ENCODE measurements around the gene CUBN.

Gene CUBN

DNA sequence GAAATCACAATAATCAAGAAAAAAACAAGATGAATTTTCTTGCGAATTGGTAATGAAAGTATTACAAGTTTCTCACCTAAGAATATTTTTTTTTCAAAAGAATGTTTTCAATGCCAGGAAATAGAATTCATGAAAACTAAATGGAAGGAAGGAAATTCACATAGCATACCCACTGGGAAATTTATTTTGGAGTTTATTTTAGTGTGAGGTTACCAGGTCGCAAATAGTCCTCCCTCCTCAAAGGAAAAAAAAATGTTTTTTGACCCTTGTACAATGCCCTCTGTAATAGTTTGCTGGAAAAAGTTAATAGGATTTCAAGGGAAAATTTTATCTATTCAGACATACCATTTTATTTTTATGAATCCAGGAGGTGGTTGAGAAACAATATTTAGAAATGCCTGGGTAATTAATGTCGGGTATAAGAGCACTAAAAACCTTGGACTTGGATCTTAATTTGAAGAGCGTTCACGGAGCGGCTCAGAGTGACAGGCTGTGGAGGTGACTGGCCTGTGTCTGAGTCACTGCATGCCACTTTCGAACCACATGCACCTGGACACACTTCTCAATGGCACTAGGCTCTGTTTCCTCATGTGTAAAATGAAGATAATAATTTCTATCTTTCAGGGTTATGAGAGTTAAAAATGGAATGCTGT lies 28.2 kb downstream of the CUBN start:
- DNase-seq, result no peak

DNA sequence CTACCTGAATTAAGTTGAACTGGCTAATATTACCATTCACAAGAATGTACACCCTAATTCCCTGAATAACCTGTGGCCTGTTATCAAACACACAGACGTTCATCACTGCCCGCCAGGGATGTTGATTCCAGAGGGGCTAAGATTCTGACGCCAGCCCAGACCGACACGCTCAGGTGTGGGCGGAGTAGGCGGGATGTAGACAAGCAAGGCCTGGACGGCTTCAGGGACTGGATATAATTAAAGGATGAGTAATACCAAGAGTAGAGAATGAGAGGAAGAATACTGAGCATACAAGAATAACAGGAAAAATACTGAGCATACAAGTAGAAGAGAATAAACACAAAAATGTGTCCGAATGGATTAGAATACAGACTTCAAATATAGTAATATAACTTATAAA lies 29.0 kb downstream of the CUBN start:
- no peak for DNase-seq

DNA sequence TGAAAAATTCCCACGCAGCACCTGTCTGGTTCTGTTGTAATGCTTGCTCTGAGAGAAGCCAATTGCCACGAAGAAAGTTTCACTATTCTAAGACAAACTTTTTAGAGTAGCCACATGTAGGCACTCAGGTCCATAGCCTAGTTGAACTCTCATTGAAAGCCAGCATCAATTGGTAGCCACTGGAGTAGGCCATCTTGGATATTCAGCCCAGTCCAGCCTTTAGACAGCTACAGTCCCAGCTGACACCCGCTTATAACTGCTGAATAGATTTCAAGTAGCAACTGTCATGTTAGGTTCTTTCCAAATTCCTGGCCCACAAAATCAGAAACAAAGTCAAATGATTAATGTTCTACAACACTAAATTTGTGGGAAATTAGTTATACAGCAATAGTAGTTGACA lies 31.6 kb downstream of the CUBN start:
- DNase-seq, result no peak

DNA sequence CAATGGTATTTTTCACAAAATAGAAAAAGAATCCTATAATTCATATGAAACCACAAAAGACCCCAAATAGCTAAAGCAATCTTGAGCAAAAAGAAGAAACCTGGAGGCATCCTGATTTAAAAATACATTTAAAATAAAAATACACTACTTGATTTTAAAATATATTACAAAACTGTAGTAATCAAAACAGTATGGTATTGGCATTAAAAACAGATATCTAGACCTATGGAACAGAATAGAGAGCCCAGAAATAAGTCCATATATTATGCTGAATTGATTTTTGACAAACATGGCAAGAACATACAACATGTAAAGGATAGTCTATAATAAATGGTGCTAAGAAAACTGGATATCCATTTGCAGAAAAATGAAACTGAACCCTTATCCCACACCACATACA lies 34.8 kb downstream of the CUBN start:
- DNase-seq, result no peak

DNA sequence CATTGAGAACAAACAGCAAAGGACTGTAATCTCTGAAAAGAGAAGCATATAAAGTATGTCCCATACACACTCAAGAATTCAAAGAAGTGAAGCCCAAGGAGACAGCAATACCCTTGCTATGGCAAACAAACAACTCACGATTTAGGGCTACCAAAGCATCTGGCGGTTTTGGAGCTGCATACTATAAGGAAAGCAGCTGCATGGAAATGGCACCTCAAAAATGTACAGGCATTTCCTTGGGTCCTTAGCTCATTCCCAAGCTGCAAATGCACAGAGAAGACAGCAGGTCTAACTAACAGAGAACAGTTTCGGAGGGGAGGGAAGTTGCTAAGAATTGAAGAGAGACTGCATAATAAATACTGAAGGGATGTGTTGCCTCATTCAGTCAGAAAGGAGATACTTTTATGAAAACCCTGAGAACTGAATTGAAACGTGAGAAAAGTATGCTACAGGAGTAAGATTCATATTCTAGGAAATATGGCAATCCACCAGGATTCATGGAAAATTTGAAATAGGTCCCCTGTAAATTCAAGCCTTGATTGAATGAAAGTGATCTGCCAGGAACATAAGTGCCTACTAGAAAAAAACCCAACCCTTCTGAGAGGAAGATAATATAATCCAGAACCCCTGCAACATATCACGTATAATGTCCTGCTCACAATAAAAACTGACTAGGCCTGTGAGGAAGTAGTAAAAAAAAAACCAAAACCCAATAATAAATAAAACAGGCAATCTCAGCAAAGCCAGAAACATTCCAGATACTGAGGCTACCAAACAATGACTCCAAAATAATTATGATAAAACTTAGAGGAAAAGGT lies 36.4 kb downstream of the CUBN start:
- DNase-seq, result no peak

DNA sequence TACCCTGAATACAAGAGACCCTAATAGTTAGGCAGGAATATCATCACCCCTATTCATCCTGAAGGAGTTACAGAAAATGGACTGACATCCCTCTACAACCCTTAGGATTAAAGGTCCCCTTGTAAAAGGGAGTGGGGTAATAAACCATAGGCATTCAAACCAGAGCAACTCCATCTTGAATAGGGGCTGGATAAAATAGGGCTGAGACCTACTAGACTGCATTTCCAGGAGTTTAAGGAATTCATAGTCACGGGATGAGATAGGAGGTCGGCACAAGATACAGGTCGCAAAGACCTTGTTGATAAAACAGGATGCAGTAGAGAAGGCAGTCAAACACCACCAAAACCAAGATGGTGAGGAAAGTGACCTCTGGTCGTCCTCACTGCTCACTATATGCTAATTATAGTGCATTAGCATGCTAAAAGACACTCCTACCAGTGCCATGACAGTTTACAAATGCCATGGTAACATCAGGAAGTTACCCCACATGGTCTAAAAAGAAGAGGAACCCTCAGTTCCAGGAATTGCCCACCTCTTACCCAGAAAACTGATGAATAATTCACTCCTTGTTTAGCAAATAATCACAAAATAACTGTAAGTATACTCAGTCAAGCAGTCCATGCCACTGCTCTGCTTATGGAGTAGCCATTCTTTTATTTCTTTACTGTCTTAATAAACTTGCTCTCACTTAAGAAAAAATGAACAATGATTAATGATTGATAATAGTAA lies 37.2 kb downstream of the CUBN start:
- DNase-seq, result no peak

DNA sequence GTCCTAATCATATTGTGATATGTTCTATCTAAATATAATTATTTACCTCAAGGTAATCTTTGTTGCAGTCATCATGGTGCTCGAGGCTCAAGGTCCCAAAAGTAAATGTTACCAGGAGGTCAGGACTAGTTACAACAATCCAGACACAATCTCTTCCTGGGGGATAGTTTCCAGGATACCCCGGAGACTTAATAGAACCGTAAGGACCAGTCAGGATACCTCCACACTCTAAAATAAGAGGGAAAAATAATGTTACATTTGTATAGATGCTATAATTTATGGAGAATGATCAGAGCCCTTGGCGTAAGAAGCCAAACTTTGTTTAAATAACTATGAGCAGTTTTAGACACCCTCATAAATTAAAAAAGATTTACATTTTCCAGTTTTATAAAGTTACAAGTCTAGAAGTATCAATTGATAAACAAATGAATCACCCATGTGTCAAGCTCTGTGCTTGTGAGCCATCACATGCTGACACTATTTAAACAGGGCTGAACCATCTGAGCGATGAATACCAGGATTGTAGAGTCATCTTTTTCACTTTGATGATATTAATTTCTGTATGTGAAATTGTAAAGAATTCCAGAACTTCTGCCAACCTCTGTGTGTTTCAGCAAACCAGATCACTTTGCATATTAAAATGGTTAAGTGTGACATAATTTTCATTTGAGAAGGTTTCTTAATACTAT lies 41.3 kb downstream of the CUBN start:
- DNase-seq, result no peak

DNA sequence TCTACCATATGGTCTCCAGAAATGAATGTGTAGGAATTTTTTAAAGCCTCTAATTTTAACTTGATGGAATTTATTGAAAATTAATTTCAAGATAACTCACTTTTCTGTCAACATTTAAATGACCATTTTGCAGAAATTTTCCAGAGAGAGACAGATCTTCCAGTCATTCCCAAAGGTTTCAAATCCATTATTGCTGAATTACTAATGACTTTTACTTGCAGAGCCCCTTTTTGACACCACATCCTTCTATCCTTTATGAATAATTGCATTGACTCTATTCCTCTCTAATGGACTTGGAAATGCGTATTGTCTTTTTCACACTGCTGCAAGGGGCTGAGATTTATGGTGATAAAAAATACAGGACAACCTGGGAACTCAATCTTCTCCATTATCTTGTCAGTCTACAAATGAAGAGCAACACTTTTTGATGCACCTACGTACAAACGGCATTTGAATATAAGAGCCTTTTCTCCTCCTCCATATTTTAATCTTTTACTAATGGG lies 42.7 kb downstream of the CUBN start:
- DNase-seq, result no peak

DNA sequence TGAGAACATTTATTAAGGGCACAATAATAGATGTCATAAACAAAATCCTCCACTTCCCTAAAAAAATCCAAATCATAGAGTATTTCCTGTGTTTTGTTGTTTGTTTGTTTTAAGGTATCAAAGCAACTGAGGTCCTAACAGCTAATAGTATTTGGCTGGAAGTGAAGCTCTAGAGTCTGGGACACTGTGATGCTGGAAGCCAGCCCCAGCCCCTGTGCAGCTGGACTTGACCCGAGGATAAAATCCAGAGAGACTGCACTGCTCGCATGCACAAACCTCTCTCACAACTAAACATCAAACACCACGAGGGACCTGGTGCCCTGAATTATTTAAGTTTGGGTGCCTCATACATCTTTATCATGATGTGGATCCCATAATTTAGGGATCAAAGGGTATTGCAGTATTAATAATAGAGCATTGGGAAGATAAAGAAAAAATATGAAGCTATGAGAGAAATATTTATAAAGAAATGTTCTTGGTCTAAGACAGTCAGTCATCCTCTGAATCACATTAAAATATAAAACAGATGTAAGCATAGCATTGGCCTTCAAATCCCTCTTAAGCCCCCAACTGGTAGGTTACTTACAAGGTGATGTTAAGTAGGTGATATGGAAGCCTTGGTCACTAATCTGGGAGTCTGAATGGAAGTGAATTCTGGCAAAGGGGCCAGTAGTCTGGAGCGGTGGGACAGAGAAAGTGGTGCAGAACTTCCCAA lies 44.4 kb downstream of the CUBN start:
- no peak for DNase-seq

DNA sequence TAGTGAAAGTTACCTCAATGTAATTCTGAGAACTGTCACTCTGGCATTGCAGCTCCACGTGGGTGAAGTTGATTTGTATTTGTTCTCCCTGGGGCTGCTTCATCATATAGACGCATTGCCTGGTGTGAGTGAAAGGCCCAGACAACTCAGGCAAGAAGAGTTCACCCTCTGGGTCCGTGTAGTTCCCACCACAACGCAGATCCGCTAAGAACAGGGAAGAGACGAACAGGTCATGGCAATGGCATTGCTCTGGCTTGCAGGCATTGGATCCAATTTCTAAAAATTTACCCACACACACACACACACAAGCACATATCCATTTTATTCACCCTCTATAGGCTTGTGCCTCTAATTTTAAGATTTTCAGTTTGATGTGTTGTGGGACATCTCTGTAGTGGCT lies 45.4 kb downstream of the CUBN start:
- DNase-seq, result no peak

DNA sequence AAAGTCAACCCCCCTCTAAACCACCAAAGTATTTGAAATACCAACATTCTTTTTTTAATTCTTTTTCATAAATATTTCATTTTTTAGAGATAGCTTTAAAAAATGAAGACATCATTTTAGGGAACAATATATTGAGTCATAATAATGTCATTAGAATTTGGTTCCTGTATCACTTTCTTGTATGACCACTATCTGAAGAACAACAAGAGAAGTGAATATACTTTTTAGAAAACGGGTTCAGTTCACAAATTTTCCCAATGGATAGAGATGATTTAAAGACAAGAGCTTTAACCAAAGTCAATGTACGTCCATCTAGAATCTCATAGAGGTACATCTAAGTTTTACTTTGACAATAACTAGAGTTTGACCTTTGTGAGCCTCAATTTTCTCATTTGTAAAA lies 48.2 kb downstream of the CUBN start:
- DNase-seq, result no peak

DNA sequence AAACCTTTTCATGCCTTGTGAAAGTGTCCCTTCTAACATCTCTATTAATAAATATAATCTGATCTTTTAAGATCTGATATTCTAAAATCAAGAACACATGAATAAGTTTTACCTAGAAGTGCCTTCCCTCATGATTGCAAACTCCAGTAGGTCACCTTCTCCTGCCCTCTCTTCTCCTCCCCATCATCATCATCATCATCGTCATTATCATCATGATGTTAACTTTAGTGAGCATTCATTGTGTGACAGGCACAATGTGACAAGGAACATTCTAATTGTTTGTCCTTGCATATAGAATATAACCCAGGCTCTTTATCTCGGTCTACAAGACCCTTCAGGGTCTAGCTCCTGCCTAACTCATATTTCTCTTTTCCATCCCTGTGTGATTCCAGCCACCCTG lies 51.7 kb downstream of the CUBN start:
- DNase-seq, result no peak

DNA sequence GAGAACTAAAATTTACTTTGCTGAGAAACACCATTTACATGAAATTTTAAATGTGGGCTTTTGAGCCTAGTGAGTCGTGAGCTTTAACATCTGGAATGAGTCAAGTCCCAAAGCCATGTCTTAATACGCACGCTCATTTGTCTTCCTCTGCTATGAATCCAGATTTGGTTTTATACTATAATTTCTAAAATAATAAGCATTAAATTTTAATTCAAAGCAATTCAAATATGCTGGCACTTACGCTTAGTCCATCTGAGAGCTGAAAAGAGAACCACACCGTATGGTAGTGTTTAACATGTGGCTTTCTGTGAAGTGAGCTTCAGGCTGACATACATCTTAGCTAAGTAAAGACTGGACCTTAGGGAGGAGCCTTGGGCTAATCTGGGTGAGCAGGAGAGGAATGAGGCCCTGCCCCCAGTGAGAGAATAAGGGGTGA lies 52.2 kb downstream of the CUBN start:
- DNase-seq, result no peak

DNA sequence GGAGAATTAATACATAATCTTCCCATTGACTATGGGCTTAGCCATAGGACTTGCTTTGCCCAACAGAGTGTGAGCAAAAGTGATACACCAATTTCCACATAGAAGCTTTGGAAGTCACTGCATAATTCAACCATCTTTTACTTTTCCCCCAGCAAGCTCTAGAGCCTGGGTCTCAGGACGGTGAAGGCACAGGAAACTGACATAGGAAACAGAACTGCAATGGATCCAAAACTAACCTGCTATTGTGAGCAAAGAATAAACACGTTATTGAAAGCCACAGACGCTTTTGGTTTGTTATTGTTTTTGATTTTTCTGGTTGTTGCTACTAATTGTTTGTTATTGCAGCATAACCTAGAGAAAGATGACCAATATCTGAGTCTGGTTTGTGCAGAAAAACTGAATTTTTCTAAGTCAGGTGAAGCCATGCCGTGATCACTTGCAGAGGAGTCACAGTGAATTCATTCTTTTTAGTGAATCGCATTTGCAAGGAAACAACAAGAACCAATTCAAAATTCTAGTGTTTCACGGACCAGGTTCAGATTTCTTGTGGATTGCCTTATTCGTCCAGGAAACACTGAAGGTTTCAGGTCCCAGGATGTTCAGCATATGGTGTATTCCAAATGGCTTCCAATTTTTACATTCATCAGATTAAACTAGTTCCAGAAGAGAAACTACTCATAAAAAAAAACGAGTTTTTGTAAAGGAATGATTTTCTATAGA lies 52.8 kb downstream of the CUBN start:
- no peak for DNase-seq

DNA sequence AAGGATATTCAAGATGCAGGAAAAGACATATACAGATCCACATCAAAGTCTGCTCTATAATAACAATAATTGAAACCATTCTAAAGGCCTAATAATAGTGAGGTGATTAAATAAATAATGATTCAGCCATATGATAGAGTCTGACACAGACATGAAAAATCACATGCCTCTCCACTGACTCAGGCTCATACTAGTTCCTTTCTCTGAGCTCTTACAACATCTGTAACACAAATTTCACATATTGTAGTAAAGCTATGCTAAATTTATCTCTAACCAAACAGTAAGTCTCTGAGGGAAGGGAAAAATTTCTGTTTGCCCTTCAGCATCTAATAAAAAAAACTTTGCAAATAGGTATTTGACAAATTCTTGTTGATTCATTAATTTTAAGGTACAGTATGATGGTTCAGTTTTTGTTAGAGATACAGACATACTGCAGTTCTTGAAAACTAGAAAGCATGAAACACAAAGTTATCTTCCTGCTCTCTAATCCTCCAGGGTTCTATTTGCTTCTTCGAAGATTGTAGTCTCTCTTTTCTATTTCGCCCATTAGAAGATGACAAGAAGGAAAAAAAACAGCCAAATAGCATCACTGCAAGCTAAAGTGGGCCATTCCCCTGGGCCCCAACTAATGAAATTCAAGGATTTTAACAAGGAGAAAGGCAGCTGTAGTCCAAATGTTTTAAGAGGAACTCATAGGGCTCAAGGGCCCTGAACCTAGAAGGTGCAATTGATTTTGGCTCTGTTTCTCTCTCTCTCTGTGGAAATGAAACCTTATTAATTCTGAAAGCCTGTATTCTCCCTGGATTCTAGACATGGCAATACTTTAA lies 53.9 kb downstream of the CUBN start:
- no peak for DNase-seq

DNA sequence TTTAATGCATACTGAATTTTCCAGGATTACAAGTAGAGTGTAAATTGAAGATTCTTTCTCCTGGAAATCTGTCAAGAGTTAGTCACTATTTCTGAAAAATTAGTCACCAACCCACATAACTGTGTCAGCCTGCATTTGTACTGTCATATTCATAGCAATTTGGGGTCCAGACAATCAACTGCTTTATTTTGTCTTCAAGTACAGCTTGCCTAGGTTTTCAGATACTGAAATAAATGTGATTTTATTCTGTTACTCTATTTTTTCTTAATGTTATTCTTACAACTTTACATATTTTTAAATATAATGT lies 55.1 kb downstream of the CUBN start:
- DNase-seq, result no peak

DNA sequence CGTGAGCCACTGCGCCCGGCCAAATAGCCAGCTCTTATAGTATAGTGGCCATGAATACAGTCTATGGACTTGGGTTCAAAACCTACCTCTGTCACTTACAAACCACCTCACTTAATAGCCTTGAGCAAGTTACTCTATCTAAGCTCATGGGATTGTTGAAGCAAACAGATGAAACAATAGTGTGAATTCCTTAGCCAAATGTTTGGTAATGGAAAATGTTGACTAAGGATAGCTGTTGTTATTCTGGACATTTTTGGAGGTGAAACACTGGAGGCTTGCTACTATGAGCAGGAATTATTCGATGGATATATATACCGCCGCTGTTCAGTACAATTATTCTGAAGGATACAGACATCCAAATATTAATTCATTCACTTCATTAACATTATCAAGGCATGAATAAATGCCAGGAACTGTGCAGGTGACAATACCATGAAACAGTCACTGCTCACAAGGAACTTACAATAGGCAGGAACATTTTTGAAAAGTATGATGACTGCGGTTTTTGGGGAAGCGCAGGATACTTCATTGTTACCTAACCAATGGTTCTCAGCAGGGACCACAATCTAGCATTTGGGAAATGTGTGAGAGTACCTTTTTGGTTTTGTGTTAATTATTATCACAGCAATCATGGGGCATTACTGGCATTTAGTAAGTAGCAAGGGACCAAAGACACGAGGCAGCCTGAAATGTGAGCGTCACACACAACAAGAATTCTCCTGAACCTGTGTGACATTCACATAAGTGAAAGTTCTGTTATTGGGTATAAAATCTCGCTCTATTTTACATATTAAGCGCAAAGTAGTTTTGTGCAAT lies 55.7 kb downstream of the CUBN start:
- no peak for DNase-seq

DNA sequence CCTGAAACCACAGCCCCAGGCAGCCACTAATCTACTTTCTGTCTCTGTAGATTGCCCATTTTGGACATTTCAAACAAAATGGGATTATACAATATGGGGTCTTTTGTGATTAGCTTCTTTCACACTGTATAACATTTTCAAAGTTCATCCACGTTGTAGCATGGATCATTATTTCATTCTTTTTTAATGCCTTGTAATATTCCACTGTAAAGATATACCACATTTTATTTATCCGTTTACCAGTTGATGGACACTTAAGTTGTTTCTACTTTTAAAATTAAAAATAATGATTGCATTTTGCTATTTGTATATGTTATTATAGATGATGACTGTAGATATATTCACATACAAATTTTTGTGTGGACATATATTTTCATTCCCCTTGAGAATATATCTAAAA lies 60.7 kb downstream of the CUBN start:
- no peak for DNase-seq

DNA sequence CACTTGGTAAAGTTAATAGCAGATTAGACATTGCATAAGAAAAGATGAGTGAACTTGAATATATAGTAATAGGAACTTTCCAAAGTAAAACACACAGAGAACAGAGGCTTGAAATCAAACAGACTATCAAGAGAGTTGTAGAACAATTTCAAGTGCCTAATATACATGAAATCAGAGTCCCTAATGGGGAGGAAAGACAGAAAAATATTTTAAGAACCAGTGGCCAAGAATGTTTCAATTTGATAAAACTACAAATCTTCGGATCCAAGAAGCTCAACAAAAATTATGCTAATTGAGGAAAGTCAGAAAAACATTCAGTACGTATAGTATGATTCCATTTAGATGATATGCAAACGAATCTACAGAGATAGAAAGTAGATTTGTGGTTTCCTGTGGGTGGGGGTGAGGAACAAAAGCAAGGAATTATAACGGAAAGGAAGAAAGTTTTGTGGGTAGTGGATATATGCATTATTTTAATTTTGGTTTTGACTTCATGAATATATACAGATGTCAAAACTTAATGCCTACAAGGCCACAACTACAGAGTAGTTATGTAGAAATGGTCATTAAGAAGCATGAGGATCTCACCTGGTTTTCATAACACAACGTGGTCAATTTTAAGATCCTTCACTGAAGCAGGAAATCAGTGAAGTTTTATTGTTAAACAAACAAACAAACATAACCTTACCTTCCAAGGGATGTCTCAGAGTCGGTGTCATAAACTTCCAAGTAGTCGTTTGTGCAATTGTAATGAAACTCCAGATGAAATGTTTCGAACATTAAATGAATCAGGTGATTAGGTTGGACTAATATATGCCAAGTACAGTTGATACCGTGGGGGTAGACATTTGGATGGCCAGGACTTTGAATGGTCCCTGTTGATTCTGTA lies 62.0 kb downstream of the CUBN start:
- DNase-seq, result no peak
